Spinal cord (tissue), 10 donors: Measurements from ENCODE around the gene CETP. TPM values are rescaled to one million over a fixed set of nuclear protein-coding genes. Genes with fewer than 3 reads are reported as not detected.

Experiments used
- DNase-seq, 6 donors: peaks; one replicate each; pipeline versions ENCODE4 v3.0.0 to v3.0.0-alpha.2; 2013 to 2015; ENCODE audit warnings: low spot score in 6 of 6, low read depth in 4 of 6
- H3K27ac ChIP-seq: one replicate; pipeline ENCODE4 v1.5.1; 2013; ENCODE audit warnings: low read depth, low read length, control low read depth
- H3K27me3 ChIP-seq: one replicate; pipeline ENCODE4 v1.6.1; 2013; ENCODE audit warnings: low read length; ENCODE audit not compliant: control insufficient read depth, insufficient read depth
- H3K36me3 ChIP-seq: one replicate; pipeline ENCODE4 v1.6.1; 2013; ENCODE audit warnings: low read length; ENCODE audit not compliant: control insufficient read depth, insufficient read depth
- H3K4me1 ChIP-seq: one replicate; pipeline ENCODE4 v1.6.1; 2013; ENCODE audit warnings: low read length; ENCODE audit not compliant: control insufficient read depth, insufficient read depth
- H3K4me3 ChIP-seq: one replicate; pipeline ENCODE4 v1.5.1; 2013; ENCODE audit warnings: low read depth, low read length, control low read depth
- H3K9me3 ChIP-seq: one replicate; pipeline ENCODE4 v1.6.1; 2013; ENCODE audit warnings: low read length; ENCODE audit not compliant: control insufficient read depth, insufficient read depth
- WGBS: methylation state at CpG from one replicate; pipeline ENCODE4 v1.1.5; 2013; ENCODE audit warnings: missing lambda C conversion rate; ENCODE audit not compliant: insufficient coverage; 5-methylcytosine and 5-hydroxymethylcytosine counted together
- polyA plus RNA-seq, 2 donors: library from polyadenylated mRNA; unstranded; fragments of 120-200 nt; gene quantifications; one replicate each; pipeline ENCODE4 v1.2.1, GENCODE V29; 2013; ENCODE audit not compliant: insufficient read length in 2 of 2
- total RNA-seq, 2 donors: library from RNA; depleted of rRNA in 1 of 2; stranded (reverse); fragments of 120-200 nt in 1 of 2; fragments of >200 nt in 1 of 2; gene quantifications; one replicate each; pipeline versions ENCODE4 v1.2.3 to v1.2.4, GENCODE V29; 2013 to 2014
- donor health status: healthy.

The CETP gene
- total and polyA plus RNA-seq, 4 donors: 2.0 to 13.5 (median 3.6) TPM

- Histone ChIP-seq H3K27ac (no peak overlapping the region), H3K9me3 (peaks cover 2% of the 10 kb centered on the region), H3K4me1 (no peaks in the 10 kb centered on the region), H3K27me3 (no peaks in the 10 kb centered on the region), H3K4me3 (no peak overlapping the region), H3K36me3 (no peaks in the 10 kb centered on the region)
- no CpG with 5 or more reads among the region's 2 CpGs for whole genome bisulfite sequencing
- no peak for DNase-seq
Measured at GRCh38 chr16:57013229-57013628, 51.5 kb downstream of the CETP start.

- DNase-seq: no peak
- Histone ChIP-seq H3K4me3 (no peak overlapping the region), H3K36me3 (no peaks in the 10 kb centered on the region), H3K27me3 (no peaks in the 10 kb centered on the region), H3K27ac (no peak overlapping the region), H3K9me3 (peaks cover 2% of the 10 kb centered on the region), H3K4me1 (no peaks in the 10 kb centered on the region)
- WGBS: 100% methylated on average over 1 of the region's 2 CpGs
Measured at GRCh38 chr16:57013902-57014301, 52.2 kb downstream of the CETP start.

- Histone ChIP-seq H3K27ac (no peak overlapping the region), H3K9me3 (peaks cover 2% of the 10 kb centered on the region), H3K4me3 (no peak overlapping the region), H3K4me1 (no peaks in the 10 kb centered on the region), H3K27me3 (no peaks in the 10 kb centered on the region), H3K36me3 (peaks cover 2% of the 10 kb centered on the region)
- no peak for DNase-seq
- WGBS: 83% methylated on average over 1 of the region's 6 CpGs
Measured at GRCh38 chr16:57016301-57016700, 54.6 kb downstream of the CETP start.

- Histone ChIP-seq H3K27ac (no peak overlapping the region), H3K27me3 (no peaks in the 10 kb centered on the region), H3K4me3 (no peak overlapping the region), H3K9me3 (peaks cover 2% of the 10 kb centered on the region), H3K4me1 (no peaks in the 10 kb centered on the region), H3K36me3 (peaks cover 2% of the 10 kb centered on the region)
- WGBS: 78% methylated on average over 6 of the region's 6 CpGs
- DNase-seq: no peak
Measured at GRCh38 chr16:57016831-57017230, 55.1 kb downstream of the CETP start.

GRCh38 chr16:57017251-57017650 is 55.5 kb downstream of the CETP start:
- whole genome bisulfite sequencing: no CpG with 5 or more reads among the region's 1 CpG
- no peak for DNase-seq
- no peak overlapping the region for H3K4me3 ChIP-seq
- H3K27me3 ChIP-seq: no peaks in the 10 kb centered on the region
- no peaks in the 10 kb centered on the region for H3K4me1 ChIP-seq
- H3K9me3 ChIP-seq: peaks cover 2% of the 10 kb centered on the region
- H3K36me3 ChIP-seq: peaks cover 2% of the 10 kb centered on the region
- H3K27ac ChIP-seq: no peak overlapping the region

- H3K4me3 ChIP-seq: no peak overlapping the region
- peaks cover 2% of the 10 kb centered on the region for H3K36me3 ChIP-seq
- H3K4me1 ChIP-seq: no peaks in the 10 kb centered on the region
- H3K27me3 ChIP-seq: no peaks in the 10 kb centered on the region
- no peak overlapping the region for H3K27ac ChIP-seq
- WGBS: 38% methylated on average over 1 of the region's 2 CpGs
- peaks cover 2% of the 10 kb centered on the region for H3K9me3 ChIP-seq
- DNase-seq: no peak
Measured at GRCh38 chr16:57019746-57020145, 58.0 kb downstream of the CETP start.

- Histone ChIP-seq H3K36me3 (peaks cover 2% of the 10 kb centered on the region), H3K4me1 (no peaks in the 10 kb centered on the region), H3K27ac (no peak overlapping the region), H3K4me3 (no peak overlapping the region), H3K9me3 (no peaks in the 10 kb centered on the region), H3K27me3 (no peaks in the 10 kb centered on the region)
- no peak for DNase-seq
- 81% methylated on average over 6 of the region's 8 CpGs for WGBS
Measured at GRCh38 chr16:57020651-57021050, 58.9 kb downstream of the CETP start.

GRCh38 chr16:57021757-57022156 is 60.0 kb downstream of the CETP start:
- Histone ChIP-seq H3K36me3 (peaks cover 2% of the 10 kb centered on the region), H3K4me3 (no peak overlapping the region), H3K27ac (no peak overlapping the region), H3K27me3 (no peaks in the 10 kb centered on the region), H3K9me3 (no peaks in the 10 kb centered on the region), H3K4me1 (no peaks in the 10 kb centered on the region)
- no peak for DNase-seq
- WGBS: 92% methylated on average over 3 of the region's 6 CpGs

GRCh38 chr16:57022445-57022844 is 60.7 kb downstream of the CETP start:
- no peaks in the 10 kb centered on the region for H3K27me3 ChIP-seq
- H3K4me1 ChIP-seq: no peaks in the 10 kb centered on the region
- H3K4me3 ChIP-seq: no peak overlapping the region
- no peaks in the 10 kb centered on the region for H3K9me3 ChIP-seq
- 93% methylated on average over 7 of the region's 7 CpGs for WGBS
- no peak for DNase-seq
- H3K27ac ChIP-seq: no peak overlapping the region
- H3K36me3 ChIP-seq: peaks cover 2% of the 10 kb centered on the region

GRCh38 chr16:57023541-57024249 is 61.9 kb downstream of the CETP start:
- WGBS: 89% methylated on average over 7 of the region's 8 CpGs
- no peaks in the 10 kb centered on the region for H3K27me3 ChIP-seq
- no peak overlapping the region for H3K27ac ChIP-seq
- peaks cover 2% of the 10 kb centered on the region for H3K36me3 ChIP-seq
- H3K9me3 ChIP-seq: no peaks in the 10 kb centered on the region
- H3K4me1 ChIP-seq: no peaks in the 10 kb centered on the region
- no peak overlapping the region for H3K4me3 ChIP-seq
- no peak for DNase-seq
